CD4-positive, alpha-beta T cell treated with Interferon alpha-2 for 1 hour (primary cell): ENCODE measurements around the gene MUC5AC.
"Not testable (repeated sequence)": the region's sequence is repeated elsewhere in the genome, so short reads cannot be mapped to it uniquely, and the experiment has no call there.

ENCODE experiments used
- DNase-seq, 2 donors: peaks; one replicate each; pipeline ENCODE4 v3.0.0-alpha.2; 2020 to 2022

MUC5AC gene

DNA sequence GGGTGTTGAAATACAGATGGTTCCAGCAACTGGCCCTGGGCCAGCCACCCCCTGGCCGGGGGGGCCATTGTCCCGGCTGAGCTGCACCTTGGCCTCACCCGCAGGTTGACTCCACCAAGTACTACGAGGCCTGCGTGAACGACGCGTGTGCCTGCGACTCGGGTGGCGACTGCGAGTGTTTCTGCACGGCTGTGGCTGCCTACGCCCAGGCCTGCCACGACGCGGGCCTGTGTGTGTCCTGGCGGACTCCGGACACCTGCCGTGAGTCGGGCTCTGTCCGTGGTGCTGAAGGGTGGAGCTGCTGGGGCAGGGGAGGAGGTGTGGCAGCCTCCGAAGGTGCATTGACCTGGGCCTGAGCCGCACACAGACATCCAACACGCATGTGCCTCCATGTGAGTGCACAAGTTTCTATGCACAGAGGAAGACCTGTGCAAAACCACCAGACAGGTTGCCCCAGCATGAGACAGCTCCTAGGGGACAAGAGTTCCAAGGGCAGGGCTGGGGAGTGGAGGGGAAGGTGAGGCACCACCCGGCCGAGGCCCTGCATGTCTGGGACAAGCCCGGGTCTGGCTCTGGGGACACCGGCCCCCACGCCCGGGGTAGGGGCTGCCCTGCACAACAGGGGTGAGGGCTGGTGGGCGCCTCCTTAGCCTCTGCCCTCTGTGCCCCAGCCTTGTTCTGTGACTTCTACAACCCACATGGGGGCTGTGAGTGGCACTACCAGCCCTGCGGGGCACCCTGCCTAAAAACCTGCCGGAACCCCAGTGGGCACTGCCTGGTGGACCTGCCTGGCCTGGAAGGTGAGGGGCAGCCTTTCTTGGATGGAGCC is 81.2 kb downstream of the MUC5AC start:
- DNase-seq, result no peak

DNA sequence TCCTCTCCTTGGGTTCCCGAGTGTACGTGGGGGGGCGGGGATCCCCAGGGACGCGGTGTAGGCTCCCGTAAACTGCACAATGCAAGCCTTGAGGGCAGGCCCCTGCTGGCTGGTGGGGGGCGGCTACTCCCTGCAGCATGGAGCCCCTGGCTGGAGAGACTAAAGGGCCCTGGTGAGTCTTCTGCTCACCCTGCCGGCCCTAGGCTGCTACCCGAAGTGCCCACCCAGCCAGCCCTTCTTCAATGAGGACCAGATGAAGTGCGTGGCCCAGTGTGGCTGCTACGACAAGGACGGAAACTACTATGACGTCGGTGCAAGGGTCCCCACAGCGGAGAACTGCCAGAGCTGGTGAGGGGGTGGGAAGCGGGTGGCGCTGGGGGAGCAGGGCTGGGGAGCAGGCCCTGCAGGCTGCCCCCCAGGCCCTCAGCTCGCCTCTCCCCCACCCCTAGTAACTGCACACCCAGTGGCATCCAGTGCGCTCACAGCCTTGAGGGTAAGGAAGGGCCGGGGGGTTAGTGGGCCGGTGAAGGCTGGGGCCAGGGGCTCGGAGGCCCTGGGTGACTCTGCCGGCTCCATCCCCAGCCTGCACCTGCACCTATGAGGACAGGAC is 81.9 kb downstream of the MUC5AC start:
- no peak for DNase-seq

DNA sequence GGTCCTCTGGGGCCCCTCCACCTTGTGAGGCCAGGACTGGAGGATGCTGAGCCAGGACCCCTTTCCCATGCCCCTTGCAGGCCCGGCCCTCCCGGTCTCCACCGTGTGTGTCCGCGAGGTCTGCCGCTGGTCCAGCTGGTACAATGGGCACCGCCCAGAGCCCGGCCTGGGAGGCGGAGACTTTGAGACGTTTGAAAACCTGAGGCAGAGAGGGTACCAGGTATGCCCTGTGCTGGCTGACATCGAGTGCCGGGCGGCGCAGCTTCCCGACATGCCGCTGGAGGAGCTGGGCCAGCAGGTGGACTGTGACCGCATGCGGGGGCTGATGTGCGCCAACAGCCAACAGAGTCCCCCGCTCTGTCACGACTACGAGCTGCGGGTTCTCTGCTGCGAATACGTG is 83.0 kb downstream of the MUC5AC start:
- DNase-seq, result no peak

DNA sequence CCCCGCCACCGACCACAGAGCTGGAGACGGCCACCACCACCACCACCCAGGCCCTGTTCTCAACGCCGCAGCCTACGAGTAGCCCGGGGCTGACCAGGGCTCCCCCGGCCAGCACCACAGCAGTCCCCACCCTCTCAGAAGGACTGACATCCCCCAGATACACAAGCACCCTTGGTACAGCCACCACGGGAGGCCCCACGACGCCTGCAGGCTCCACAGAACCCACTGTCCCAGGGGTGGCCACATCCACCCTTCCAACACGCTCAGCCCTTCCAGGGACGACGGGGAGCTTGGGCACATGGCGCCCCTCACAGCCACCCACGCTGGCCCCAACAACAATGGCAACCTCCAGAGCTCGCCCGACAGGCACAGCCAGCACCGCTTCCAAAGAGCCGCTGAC is 84.0 kb downstream of the MUC5AC start:
- no peak for DNase-seq

DNA sequence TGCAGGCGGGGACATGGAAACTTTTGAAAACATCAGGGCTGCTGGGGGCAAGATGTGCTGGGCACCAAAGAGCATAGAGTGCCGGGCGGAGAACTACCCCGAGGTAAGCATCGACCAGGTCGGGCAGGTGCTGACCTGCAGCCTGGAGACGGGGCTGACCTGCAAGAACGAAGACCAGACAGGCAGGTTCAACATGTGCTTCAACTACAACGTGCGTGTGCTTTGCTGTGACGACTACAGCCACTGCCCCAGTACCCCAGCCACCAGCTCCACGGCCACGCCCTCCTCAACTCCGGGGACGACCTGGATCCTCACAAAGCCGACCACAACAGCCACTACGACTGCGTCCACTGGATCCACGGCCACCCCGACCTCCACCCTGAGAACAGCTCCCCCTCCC is 84.5 kb downstream of the MUC5AC start:
- no peak for DNase-seq

DNA sequence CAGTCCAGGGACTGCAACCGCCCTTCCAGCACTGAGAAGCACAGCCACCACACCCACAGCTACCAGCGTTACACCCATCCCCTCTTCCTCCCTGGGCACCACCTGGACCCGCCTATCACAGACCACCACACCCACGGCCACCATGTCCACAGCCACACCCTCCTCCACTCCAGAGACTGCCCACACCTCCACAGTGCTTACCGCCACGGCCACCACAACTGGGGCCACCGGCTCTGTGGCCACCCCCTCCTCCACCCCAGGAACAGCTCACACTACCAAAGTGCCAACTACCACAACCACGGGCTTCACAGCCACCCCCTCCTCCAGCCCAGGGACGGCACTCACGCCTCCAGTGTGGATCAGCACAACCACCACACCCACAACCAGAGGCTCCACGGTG is 85.0 kb downstream of the MUC5AC start:
- DNase-seq, result not testable (repeated sequence)

DNA sequence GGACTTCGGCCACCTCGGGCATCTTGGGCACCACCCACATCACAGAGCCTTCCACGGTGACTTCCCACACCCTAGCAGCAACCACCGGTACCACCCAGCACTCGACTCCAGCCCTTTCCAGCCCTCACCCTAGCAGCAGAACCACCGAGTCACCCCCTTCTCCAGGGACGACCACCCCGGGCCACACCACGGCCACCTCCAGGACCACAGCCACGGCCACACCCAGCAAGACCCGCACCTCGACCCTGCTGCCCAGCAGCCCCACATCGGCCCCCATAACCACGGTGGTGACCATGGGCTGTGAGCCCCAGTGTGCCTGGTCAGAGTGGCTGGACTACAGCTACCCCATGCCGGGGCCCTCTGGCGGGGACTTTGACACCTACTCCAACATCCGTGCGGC is 85.8 kb downstream of the MUC5AC start:
- not testable (repeated sequence) for DNase-seq

DNA sequence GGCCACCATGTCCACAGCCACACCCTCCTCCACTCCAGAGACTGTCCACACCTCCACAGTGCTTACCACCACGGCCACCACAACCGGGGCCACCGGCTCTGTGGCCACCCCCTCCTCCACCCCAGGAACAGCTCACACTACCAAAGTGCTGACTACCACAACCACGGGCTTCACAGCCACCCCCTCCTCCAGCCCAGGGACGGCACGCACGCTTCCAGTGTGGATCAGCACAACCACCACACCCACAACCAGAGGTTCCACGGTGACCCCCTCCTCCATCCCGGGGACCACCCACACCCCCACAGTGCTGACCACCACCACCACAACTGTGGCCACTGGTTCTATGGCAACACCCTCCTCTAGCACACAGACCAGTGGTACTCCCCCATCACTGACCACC is 86.8 kb downstream of the MUC5AC start:
- DNase-seq, result not testable (repeated sequence)

DNA sequence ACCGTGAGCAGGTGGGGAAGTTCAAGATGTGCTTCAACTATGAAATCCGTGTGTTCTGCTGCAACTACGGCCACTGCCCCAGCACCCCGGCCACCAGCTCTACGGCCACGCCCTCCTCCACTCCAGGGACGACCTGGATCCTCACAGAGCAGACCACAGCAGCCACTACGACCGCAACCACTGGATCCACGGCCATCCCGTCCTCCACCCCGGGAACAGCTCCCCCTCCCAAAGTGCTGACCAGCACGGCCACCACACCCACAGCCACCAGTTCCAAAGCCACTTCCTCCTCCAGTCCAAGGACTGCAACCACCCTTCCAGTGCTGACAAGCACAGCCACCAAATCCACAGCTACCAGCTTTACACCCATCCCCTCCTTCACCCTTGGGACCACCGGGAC is 88.0 kb downstream of the MUC5AC start:
- DNase-seq, result not testable (repeated sequence)

DNA sequence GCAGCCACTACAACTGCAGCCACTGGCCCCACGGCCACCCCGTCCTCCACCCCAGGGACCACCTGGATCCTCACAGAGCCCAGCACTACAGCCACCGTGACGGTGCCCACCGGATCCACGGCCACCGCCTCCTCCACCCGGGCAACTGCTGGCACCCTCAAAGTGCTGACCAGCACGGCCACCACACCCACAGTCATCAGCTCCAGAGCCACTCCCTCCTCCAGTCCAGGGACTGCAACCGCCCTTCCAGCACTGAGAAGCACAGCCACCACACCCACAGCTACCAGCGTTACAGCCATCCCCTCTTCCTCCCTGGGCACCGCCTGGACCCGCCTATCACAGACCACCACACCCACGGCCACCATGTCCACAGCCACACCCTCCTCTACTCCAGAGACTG is 88.5 kb downstream of the MUC5AC start:
- not testable (repeated sequence) for DNase-seq

DNA sequence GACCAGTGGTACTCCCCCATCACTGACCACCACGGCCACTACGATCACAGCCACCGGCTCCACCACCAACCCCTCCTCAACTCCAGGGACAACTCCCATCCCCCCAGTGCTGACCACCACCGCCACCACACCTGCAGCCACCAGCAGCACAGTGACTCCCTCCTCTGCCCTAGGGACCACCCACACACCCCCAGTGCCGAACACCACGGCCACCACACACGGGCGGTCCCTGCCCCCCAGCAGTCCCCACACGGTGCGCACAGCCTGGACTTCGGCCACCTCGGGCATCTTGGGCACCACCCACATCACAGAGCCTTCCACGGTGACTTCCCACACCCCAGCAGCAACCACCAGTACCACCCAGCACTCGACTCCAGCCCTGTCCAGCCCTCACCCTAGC is 89.3 kb downstream of the MUC5AC start:
- not testable (repeated sequence) for DNase-seq

DNA sequence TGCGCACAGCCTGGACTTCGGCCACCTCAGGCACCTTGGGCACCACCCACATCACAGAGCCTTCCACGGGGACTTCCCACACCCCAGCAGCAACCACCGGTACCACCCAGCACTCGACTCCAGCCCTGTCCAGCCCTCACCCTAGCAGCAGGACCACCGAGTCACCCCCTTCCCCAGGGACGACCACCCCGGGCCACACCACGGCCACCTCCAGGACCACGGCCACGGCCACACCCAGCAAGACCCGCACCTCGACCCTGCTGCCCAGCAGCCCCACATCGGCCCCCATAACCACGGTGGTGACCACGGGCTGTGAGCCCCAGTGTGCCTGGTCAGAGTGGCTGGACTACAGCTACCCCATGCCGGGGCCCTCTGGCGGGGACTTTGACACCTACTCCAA is 91.2 kb downstream of the MUC5AC start:
- DNase-seq, result not testable (repeated sequence)

DNA sequence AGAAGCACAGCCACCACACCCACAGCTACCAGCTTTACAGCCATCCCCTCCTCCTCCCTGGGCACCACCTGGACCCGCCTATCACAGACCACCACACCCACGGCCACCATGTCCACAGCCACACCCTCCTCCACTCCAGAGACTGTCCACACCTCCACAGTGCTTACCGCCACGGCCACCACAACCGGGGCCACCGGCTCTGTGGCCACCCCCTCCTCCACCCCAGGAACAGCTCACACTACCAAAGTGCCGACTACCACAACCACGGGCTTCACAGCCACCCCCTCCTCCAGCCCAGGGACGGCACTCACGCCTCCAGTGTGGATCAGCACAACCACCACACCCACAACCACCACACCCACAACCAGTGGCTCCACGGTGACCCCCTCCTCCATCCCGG is 92.7 kb downstream of the MUC5AC start:
- not testable (repeated sequence) for DNase-seq
